GM12865 (cell line): ENCODE measurements around the gene MLEC.
A peak's percentile ranks its signal among the peaks of the same experiment; 100 is the strongest.
"Not testable (repeated sequence)": the region's sequence is repeated elsewhere in the genome, so short reads cannot be mapped to it uniquely, and the experiment has no call there.

Experiments used
- DNase-seq: peaks from one replicate; pipeline ENCODE4 v3.0.0; 2010; ENCODE audit warnings: low read depth
- H3K4me3 ChIP-seq: 2 replicates; pipeline ENCODE4 v1.5.1; 2011; ENCODE audit warnings: mild to moderate bottlenecking, low read depth, low read length, control low read depth
- TF ChIP-seq, protein P1 (sequence below): IDR thresholded peaks from 2 replicates; pipeline ENCODE4 v1.5.1; 2011; ENCODE audit warnings: low read length, control low read depth, low read depth, inconsistent platforms; ENCODE audit not compliant: insufficient read depth; ENCODE audit errors: missing control alignments

The MLEC gene

DNA sequence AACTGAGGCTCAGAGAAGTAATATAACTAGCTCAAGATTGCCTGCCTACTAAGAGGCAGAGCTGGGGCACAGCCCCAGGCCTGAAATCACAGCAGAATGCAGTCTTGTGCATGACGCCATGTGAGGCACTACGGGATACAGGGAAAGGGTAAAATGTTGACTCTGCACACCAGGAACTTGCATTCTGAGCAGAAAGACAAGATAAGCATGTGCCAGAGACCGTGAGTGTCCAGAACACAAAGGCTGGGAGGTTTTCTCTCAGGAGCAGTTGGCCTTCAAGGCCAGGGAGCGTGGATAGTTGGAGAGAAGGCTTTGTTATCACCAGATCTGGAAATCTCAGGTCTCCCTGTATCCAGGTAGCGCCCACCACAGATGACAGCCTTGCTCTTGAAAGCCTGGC lies 23.2 kb upstream of the MLEC start:
- TF ChIP-seq, protein P1, sequence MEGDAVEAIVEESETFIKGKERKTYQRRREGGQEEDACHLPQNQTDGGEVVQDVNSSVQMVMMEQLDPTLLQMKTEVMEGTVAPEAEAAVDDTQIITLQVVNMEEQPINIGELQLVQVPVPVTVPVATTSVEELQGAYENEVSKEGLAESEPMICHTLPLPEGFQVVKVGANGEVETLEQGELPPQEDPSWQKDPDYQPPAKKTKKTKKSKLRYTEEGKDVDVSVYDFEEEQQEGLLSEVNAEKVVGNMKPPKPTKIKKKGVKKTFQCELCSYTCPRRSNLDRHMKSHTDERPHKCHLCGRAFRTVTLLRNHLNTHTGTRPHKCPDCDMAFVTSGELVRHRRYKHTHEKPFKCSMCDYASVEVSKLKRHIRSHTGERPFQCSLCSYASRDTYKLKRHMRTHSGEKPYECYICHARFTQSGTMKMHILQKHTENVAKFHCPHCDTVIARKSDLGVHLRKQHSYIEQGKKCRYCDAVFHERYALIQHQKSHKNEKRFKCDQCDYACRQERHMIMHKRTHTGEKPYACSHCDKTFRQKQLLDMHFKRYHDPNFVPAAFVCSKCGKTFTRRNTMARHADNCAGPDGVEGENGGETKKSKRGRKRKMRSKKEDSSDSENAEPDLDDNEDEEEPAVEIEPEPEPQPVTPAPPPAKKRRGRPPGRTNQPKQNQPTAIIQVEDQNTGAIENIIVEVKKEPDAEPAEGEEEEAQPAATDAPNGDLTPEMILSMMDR: no peak
- DNase-seq: no peak
- H3K4me3 ChIP-seq: no peak overlapping the region

DNA sequence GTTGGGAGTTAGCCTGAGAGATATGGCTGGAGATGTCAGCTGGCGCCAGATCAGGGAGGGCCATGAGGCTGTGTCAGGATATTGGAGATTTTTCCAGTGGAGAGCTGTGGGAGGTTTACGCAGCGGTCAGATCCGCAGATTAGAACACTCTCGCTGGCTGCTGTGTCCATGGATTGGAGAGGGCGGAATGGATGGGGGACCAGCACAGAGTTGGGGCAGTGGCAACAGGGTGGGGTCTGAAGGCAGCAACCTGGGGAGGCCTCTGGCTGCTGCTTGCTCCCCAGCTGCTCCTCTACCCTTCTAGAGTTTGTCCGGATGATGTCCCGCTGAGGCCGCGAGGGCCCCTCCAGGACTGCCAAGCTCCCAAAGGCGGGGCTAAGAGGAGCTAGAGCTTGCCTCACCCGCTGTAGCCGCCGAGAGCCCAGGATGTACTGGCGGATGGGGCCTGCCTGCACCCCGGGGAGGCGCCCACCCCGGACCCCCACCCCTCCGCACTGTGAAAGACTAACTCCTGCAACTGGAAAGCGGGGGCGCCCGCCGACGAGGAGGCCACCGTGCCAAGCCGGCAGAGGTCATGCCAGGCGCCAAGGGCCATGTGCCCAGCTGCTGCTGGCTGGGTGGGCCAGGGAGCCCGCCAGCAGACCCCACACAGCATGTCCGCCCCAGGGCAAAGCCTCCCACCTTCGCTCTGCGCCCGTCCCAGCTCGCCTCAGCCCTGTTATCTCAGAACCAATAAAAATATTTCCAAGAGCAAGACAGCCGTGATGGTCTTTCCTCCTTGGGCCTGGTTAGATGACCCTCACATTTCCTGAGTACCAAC lies 20.2 kb upstream of the MLEC start:
- no peak overlapping the region for H3K4me3 ChIP-seq
- TF ChIP-seq, protein P1: no peak
- DNase-seq: no peak

DNA sequence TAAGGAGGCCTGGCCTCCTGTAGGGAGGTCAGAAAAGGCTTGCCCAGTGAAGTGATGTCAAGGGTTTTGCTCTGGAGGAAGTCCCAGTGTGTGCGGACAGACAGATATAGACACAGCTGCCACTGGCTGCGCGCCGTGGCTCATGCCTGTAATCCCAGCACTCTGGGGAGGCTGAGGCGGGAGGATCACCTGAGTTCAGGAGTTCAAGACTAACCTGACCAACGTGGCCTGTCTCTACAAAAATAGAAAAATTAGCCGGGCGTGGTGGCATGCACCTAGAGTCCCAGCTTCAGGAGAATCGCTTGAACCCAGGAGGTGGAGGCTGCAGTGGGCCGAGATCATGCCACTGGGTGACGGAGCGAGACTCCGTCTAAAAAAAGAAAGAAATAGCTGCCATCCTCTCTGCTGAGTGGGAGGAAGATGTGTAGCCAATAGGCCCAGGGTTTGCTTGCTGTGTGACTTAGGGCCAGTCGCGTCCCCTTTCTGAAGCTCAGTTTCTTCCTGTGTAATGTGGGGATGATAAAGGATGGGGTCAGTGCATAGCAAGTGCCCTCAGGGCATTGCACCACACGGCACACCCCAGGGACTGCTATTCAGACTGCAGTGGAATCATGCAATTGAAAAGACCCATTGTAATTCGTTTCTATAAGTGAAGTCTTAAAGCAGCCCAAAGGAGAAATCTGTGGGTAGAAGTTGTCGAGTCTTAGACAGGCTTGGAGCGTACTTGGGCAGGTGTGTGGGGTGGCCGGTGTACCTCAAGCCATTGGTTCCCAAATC lies 18.7 kb upstream of the MLEC start:
- H3K4me3 ChIP-seq: no peak overlapping the region
- DNase-seq: no peak
- TF ChIP-seq, protein P1: no peak

DNA sequence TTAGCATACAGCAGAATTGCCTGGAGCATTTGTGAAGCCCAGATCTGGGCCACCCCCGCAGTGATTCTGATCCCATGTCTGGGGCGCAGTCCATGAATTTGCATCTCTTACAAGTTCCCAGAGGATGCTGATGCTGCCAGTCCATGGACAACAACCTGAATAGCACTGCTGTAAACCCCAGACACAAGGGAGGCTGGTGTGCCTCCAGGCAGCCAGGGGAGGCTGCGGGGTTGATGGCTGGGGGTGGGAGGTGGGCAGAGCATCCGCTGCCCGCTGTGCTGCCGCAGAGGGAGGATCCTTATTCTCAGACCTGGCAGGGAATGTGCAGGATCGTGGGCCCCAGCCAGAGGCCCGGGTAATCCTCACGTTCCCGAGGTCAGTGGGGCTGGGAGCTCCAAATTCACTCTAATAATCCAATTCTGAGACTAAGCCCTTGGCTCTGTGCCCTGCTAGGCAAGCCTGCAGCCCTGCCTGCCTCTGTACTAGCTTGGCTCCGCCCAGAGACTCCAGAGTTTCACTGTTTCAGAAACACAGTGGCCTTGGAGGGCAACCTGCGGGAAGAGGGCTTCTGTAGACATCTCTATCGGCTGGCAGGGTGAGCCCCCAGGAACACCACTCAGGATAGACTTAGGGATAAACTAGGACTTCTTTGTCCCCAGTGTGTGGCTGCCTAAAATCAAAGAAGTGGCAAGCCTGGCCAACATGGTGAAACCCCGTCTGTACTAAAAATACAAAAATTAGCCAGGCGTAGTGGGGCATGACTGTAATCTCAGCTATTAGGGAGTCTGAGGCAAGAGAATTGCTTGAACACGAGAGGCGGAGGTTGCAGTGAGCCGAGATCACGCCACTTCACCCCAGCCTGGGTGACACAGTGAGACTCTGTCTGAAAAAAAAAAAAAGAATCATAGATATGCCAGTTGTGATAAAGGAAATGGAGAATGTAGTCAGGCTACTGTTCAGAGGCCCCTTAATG lies 17.8 kb upstream of the MLEC start:
- DNase-seq: peak; percentile 75
- H3K4me3 ChIP-seq: peak overlapping the region; percentile 33

DNA sequence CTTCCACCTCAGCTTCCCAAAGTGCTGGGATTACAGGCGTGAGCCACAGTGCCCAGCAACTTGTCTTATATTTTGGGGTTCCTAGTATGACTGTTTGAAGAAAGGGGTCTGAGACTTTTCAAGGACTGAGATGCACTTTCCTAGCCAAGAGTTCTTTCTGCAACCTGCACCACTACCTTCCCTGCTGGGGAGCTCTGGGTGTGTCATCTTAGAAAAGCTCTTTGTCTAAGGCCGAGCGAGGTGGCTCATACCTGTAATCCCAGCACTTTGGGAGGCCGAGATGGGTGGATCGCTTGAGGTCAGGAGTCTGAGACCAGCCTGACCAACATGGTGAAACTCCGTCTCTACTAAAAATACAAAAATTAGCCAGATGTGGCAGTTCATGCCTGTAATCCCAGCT lies 16.7 kb upstream of the MLEC start:
- DNase-seq: peak; percentile 49
- not testable (repeated sequence) for H3K4me3 ChIP-seq

More for the DNA sequence above, 17.8 kb upstream of the MLEC start:
- TF ChIP-seq, protein P1: no peak

DNA sequence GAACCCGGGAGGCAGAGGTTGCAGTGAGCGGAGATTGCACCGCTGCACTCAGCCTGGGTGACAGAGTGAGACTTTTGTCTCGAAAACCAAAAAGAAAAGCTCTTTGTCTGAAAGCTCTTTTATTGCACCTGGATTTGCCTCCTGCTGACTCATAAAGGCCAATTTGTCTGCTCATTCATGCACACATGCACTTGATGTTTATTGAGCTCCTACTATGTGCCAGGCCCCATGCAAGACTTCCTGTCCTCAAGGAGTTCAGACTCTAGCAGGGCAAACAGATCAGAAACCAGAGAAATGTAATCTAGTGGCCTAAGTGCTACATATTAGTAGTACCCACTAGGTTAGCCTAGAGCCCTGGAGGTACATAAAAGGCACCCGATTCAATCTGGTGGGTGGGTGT lies 16.3 kb upstream of the MLEC start:
- no peak overlapping the region; the same call in 1 of the 2 replicates for H3K4me3 ChIP-seq
- TF ChIP-seq, protein P1: no peak

More for the DNA sequence above, 16.3 kb upstream of the MLEC start:
- DNase-seq: peak; percentile 83
